Stimulated activated CD4-positive, alpha-beta T cell treated with anti-CD3 and anti-CD28 coated beads, Interleukin-15, amount 100 ng/mL, for 1 hour (primary cell): ENCODE results near the gene SLC16A3.
A peak's percentile ranks its signal among the peaks of the same experiment; 100 is the strongest.
"Not testable (repeated sequence)": the region's sequence is repeated elsewhere in the genome, so short reads cannot be mapped to it uniquely, and the experiment has no call there.

Experiments used
- DNase-seq, 2 donors: peaks; one replicate each; pipeline ENCODE4 v3.0.0-alpha.2; 2020; ENCODE audit warnings: low read depth in 1 of 2, low spot score in 1 of 2

SLC16A3 gene

GRCh38 chr17:82246365-82247181, 17.7 kb downstream of the SLC16A3 start:
- no peak for DNase-seq

GRCh38 chr17:82247182-82247823, 18.5 kb downstream of the SLC16A3 start:
- DNase-seq = no peak

DNA sequence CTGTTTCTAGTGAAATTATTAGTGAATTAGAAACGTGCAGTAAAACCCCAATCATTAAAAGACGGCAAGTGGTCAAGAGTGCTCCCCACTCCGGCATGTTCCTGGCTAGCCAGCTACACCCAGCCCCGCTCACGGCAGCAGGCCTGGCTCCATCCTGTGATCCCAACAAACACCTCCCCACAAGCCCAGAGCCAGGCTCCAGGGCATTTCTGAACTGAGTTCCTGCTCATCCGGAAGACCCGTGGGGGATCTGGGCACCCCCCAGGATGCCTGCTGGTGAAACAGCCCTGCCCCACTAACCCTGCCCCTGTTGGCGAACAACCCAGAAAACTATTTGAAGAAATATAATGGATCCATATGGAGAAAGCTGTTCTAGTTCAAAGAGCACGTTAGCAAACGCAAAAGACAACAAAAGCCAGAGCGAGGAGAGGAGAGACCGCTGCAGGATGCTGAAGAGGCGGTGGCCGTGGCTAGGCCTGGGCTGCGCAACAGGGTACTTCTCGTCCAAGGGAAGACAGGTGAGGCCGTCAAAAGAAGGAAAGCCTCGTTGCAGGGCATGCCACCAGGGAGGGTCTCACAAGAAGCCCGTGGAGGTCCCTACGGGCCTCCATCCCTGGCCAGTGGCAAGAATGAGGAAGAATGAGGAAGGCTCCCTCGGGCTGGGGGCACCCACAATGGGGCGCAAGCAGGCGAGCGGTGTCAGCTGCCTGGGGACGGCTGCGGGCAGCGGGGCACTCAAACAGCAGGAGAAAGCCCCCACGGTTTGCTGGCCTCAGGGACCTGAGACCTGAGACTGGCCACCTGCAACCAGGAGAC, 19.2 kb downstream of the SLC16A3 start:
- no peak for DNase-seq

GRCh38 chr17:82248815-82249674, 20.2 kb downstream of the SLC16A3 start:
- no peak for DNase-seq

DNA sequence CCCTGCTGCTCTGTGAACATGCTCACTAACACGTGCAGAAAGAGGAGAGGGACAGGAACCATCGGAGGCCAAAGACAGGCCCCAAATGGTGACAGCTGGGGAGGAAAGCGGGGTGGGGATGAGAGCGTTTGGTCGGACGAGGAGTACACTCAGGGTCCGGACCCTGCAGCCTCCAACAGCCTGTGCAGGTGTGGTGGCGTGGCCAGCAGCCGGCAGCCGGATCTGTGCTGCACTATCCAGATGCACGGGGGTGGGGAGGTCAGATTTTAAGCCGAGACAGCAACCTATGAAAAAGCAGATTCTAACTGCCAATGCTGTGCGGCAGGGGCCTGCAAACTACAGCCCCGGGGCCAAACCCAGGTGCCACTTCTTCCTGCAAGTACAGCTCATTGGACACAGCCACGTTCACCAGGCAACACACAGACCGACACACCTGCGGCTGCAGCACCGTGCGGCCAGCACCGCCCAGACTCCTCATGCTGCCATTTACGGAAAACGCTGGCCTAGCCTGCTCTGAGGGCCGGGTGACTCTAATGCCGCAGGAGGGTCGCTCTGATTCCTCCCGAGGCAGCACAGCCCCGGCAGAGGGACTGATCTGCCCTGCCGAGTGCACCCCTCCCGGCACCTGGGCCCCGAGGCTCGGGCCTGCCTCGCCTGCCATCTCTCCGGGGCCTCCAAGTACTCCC, 21.2 kb downstream of the SLC16A3 start:
- no peak for DNase-seq

DNA sequence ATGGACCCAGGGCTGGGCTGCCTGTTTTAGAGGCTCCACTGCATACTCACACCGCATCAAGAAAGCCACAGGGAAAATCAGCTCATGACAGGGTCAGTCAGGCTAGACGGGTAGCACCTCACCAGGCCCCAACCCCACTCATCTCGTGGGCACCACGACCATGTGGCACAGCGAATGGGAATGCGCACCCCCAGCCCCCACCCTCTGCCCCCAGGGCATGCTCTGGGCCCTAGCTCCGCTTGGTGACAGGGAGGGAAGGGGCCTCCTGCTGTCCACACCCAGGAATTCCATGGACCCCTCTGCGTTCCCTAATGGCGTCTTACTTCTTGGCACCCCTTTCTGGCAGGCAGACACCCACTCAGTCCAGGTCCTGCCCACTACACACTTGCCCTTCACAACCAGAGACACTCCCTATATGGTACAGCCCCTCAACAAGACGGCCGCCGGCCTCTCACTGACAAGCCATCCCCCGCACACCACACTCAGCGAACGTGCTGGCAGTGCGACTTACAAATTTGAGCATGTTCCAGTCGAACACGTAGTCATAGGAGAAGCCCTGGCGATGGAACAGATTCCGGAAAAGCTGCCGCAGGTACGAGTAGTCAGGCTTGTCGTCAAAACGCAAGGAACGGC, 22.1 kb downstream of the SLC16A3 start:
- DNase-seq = no peak

- DNase-seq = no peak
Measured at GRCh38 chr17:82252511-82253178, 23.8 kb downstream of the SLC16A3 start.

- DNase-seq = no peak
Measured at GRCh38 chr17:82253179-82253544, 24.3 kb downstream of the SLC16A3 start.

DNA sequence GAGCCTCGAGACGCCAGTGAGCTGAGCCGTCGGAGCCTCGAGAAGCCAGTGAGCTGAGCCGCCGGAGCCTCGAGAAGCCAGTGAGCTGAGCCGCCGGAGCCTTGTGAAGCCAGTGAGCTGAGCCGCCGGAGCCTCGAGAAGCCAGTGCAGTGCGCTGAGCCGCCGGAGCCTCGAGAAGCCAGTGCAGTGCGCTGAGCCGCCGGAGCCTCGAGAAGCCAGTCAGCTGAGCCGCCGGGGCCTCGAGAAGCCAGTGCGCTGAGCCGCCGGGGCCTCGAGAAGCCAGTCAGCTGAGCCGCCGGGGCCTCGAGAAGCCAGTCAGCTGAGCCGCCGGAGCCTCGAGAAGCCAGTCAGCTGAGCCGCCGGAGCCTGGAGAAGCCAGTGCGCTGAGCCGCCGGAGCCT, 25.3 kb downstream of the SLC16A3 start:
- DNase-seq = not testable (repeated sequence)

DNA sequence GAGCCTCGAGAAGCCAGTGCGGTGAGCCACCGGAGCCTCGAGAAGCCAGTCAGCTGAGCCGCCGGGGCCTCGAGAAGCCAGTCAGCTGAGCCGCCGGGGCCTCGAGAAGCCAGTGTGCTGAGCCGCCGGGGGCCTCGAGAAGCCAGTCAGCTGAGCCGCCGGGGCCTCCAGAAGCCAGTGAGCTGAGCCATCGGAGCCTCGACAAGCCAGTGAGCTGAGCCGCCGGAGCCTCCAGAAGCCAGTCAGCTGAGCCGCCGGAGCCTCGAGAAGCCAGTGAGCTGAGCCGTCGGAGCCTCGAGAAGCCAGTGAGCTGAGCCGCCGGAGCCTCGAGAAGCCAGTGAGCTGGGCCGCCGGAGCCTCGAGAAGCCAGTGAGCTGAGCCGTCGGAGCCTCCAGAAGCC, 25.9 kb downstream of the SLC16A3 start:
- not testable (repeated sequence) for DNase-seq

GRCh38 chr17:82255402-82255972, 26.6 kb downstream of the SLC16A3 start:
- no peak for DNase-seq

- no peak for DNase-seq
Measured at GRCh38 chr17:82256242-82256885, 27.5 kb downstream of the SLC16A3 start.

DNA sequence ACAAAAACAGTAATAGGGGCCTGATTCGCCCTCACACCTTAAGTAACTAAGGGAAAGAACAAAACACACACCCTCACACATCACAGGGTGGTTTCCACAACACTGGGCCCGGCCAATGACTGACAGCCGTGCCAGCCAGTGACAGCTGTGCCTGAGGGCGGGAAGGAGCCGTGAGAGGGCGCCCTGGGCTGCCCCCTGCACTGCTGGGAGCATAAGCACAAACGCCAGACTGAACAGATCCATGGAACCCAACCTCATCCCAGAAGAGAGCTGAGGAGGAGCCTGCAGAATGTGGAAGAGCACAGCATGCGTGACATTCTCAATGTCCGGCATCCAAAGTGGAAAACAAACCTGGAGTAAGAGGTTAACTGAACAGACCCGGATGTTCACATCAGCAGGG, 28.6 kb downstream of the SLC16A3 start:
- DNase-seq = peak in 1 of 2 donors; percentile 62

- DNase-seq = no peak
Measured at GRCh38 chr17:82258555-82258954, 29.7 kb downstream of the SLC16A3 start.

GRCh38 chr17:82259972-82260961, 31.4 kb downstream of the SLC16A3 start:
- DNase-seq = not testable (repeated sequence)

- no peak for DNase-seq
Measured at GRCh38 chr17:82262344-82262743, 33.5 kb downstream of the SLC16A3 start.

DNA sequence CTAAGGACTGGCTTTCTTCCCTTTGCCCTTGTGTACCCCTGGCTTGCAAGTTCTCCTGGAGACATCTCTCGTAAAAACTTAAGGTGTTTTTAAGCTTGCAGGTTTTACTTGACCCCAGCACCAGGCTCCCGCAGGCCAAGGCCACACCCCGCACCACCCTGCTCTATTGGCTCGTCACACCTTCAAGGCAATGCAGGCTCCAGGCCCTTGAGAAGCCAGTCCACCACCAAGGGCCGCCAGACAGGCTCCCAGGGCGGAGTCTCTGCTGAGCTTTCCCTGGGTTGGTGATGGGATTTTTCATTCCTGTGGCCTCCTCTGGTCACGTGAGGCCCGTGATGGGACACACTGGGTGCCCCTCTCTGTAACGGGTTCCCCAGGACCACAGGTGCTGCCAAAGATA, 34.8 kb downstream of the SLC16A3 start:
- no peak for DNase-seq
